ENCODE measurements around the gene DOCK2. TPM values are rescaled to one million over a fixed set of nuclear protein-coding genes. Genes with fewer than 3 reads are reported as not detected.

Gene DOCK2
- total RNA-seq, 4 donors from 2014 or later = 0.32 to 5.3 (median 2.7) TPM

DNA sequence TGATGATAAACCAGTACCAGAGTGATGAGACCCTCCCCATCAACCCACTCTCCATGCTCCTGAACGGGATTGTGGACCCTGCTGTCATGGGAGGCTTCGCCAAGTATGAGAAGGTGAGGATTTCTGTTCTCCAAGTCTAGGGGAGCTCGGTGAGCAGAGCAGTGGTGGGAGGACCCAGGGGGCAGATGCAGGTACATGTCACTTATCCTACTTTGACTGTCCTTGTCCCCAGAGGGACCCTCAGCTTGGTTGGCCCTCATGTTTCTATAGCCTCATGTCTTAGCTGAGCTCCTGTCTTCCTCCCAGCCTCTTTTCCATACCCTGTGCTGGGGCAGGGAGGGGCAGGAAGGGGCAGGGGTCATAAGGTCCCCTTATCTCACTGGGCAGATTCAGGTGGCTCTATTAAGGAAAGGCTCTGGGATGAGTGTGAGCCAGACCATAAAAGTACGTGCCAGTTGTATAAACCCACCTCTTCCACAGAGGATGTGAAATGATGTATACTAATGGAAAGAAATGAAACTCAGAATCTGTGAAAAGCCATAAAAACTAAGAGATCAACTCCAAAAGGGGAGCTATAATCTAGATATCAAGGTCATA is 430.6 kb downstream of the DOCK2 start:
- ATAC-seq (no peak), DNase-seq (no peak)
- H3K4me3 ChIP-seq = no peak overlapping the region
- TF ChIP-seq, protein P1, sequence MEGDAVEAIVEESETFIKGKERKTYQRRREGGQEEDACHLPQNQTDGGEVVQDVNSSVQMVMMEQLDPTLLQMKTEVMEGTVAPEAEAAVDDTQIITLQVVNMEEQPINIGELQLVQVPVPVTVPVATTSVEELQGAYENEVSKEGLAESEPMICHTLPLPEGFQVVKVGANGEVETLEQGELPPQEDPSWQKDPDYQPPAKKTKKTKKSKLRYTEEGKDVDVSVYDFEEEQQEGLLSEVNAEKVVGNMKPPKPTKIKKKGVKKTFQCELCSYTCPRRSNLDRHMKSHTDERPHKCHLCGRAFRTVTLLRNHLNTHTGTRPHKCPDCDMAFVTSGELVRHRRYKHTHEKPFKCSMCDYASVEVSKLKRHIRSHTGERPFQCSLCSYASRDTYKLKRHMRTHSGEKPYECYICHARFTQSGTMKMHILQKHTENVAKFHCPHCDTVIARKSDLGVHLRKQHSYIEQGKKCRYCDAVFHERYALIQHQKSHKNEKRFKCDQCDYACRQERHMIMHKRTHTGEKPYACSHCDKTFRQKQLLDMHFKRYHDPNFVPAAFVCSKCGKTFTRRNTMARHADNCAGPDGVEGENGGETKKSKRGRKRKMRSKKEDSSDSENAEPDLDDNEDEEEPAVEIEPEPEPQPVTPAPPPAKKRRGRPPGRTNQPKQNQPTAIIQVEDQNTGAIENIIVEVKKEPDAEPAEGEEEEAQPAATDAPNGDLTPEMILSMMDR (IDR thresholded peaks at IDR 0.05 in 4 of 5, conservative IDR thresholded peaks at IDR 0.05 in 1 of 5) = no peak
- no peak for TF ChIP-seq POLR2A (IDR thresholded peaks at IDR 0.05)
- intact Hi-C loops (cut with DNase I; ENCODE audit: low total_unique reads) (no loop called here), in situ Hi-C loops (cut with MboI; ENCODE audit: low sequenced_read_pairs in 4 of 4) (no loop called here)
- H3K36me3 ChIP-seq = no peaks in the 10 kb centered on the region
- H3K27ac ChIP-seq = no peak overlapping the region
- no peaks in the 10 kb centered on the region for H3K27me3 ChIP-seq
- no peaks in the 10 kb centered on the region for H3K9me3 ChIP-seq
- H3K4me1 ChIP-seq = no peaks in the 10 kb centered on the region

DNA sequence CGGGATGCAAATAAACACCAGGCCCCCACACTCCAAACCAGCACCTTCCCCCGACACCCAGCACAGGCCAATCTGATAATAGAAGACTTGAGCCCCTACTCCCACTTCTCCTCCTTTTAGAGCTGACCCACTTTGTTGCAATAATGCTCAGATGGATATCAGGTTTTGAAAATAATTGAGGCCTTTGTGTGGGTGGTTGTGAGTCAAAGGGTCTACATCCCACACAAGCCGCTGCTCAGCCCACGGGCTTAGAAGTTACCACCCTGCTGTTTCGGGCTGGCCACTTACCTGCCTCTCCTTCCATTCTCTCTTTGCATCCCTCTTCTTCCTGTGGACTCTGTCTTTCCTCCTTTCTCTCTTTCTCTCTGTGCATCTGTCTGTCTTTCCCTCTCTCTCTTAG is 432.4 kb downstream of the DOCK2 start:
- no peak for TF ChIP-seq POLR2A (IDR thresholded peaks at IDR 0.05)
- TF ChIP-seq, protein P1 (IDR thresholded peaks at IDR 0.05 in 4 of 5, conservative IDR thresholded peaks at IDR 0.05 in 1 of 5) = no peak
- no peak overlapping the region for H3K4me3 ChIP-seq
- no peak overlapping the region for H3K27ac ChIP-seq
- H3K36me3 ChIP-seq = no peaks in the 10 kb centered on the region
- H3K9me3 ChIP-seq = no peaks in the 10 kb centered on the region
- no peaks in the 10 kb centered on the region for H3K27me3 ChIP-seq
- DNase-seq = no peak
- no peak for ATAC-seq
- H3K4me1 ChIP-seq = no peaks in the 10 kb centered on the region
- in situ Hi-C loops (cut with MboI; ENCODE audit: low sequenced_read_pairs in 4 of 4) = no loop called here
- intact Hi-C loops (cut with DNase I; ENCODE audit: low total_unique reads) = no loop called here

DNA sequence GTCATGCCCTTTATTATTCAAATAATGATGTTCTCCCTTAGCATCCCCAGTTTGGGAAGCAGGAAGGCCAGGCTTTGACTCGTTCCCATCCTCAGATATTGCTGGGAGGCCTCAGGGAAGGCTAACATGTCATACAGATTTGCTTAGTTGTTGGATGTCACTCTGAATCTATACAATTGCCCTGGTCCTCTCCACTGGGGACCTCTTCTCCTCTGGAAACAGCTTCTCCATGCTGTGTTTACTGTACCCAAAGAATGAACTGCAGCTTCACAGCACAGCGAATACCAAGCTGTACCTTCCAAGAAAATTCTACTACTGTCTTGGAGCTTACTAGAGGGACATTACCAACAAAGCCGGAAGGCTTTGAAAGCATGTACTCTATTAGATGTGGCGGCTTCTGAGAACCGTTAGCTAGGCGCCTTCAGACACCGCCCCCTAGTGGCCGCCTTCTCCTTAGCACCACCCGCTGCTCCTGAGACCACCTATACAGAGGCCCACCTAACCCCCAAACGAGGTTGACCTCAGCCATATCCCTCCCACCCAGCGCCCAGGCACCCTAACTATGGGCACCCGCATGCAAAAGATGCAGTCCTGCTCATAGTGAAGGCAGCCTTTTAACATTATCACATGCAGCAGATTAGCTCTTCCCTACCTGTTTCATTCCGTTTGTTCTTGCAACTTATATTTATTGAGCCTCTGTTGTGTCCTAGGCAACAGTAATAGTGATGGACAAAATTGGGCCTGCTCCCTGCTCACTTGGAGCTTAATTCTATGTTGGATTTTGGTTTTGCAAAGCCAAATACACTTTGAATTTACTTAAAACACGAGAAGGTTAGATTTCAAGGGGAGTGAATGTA is 433.7 kb downstream of the DOCK2 start:
- Histone ChIP-seq H3K27me3 (no peaks in the 10 kb centered on the region), H3K4me1 (no peaks in the 10 kb centered on the region), H3K9me3 (no peaks in the 10 kb centered on the region), H3K36me3 (no peaks in the 10 kb centered on the region), H3K4me3 (no peak overlapping the region), H3K27ac (no peak overlapping the region)
- TF ChIP-seq, protein P1 (IDR thresholded peaks at IDR 0.05 in 4 of 5, conservative IDR thresholded peaks at IDR 0.05 in 1 of 5) = peak in 3 of 5 experiments; percentile 23 to 39 (median 35)
- no peak for TF ChIP-seq POLR2A (IDR thresholded peaks at IDR 0.05)
- DNase-seq (no peak), ATAC-seq (no peak)
- intact Hi-C loops (cut with DNase I; ENCODE audit: low total_unique reads) = no loop called here
- in situ Hi-C loops (cut with MboI; ENCODE audit: low sequenced_read_pairs in 4 of 4) = no loop called here

DNA sequence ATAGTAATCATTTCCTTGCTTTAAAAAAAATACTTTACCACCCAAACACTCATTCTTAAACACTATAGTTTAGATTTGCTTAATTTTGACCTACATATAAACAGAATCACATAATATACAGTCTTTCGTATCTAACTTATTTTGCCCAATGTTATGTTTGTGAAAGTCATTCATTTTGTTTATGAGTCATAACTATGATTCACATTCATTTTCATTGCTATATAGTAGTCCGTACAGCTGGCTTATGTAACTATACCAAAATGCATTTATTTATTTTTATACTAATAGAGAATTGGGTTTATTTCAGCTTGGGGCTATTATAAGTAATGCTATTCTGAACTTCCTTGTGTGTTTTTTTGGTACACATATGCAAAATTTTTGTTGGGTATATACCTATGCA is 434.7 kb downstream of the DOCK2 start:
- Histone ChIP-seq H3K27me3 (no peaks in the 10 kb centered on the region), H3K27ac (no peak overlapping the region), H3K4me1 (no peaks in the 10 kb centered on the region), H3K9me3 (no peaks in the 10 kb centered on the region), H3K36me3 (no peaks in the 10 kb centered on the region), H3K4me3 (no peak overlapping the region)
- no peak for DNase-seq
- intact Hi-C loops (cut with DNase I; ENCODE audit: low total_unique reads) (no loop called here), in situ Hi-C loops (cut with MboI; ENCODE audit: low sequenced_read_pairs in 4 of 4) (no loop called here)
- TF ChIP-seq, protein P1 (IDR thresholded peaks at IDR 0.05 in 4 of 5, conservative IDR thresholded peaks at IDR 0.05 in 1 of 5) = no peak
- TF ChIP-seq POLR2A (IDR thresholded peaks at IDR 0.05) = no peak
- no peak for ATAC-seq
